GDM1 (cell line): Measurements from ENCODE around the gene PEX11A.

ENCODE experiments used
- DNase-seq: peaks from one replicate; lab custom pipeline; 2025; lab: John Stamatoyannopoulos, UW

PEX11A gene

GRCh38 chr15:89654847-89655805, 35.4 kb downstream of the PEX11A start, which contains the start of gene KIF7:
TSS of gene KIF7 (minus strand) at chr15:89655467. CDS start at chr15:89652930, 2,537 bp downstream.
- no peak for DNase-seq

GRCh38 chr15:89654301-89654761, 36.2 kb downstream of the PEX11A start:
- DNase-seq, result no peak

- DNase-seq, result no peak
Measured at GRCh38 chr15:89653578-89653977, 37.0 kb downstream of the PEX11A start.

DNA sequence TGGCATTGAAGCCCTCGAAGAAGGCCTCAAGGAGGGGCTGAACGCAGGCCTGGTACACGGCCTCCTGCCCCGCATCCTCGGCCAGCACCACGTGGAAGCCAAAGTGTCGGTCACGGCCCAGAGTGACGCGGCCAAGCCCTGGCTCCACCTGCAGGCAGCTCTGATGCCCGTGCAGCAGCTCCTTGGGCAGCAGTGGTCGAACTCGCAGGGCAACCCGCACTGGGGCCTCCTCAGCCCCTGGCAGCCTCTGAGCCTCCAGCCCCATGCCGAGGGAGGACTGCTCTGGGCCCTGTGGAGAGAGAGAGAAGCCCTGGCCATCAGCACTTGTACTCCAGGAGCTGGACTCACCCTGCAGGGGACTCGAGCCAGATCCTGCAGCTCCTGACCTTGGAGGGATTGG, 37.9 kb downstream of the PEX11A start:
- DNase-seq, result no peak

DNA sequence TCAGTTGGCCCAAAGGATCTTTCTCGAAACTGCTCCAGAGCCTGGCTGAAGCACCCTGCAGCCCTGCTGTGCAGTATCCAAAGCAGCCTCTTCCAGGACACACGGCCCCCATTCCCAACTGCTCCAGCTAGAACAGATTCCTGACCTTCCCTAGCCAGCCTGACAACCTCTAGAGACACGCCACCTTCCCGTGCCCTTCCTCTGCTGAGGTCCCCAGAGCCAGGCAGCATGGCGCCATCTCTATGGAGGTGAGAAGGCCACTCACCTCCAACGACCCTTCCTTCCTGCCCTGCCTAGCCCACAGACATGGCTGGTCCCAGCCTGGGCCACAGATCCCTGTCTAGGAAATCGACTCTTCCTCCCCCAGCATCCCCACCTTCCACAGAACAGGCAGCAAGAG, 38.4 kb downstream of the PEX11A start:
- no peak for DNase-seq

DNA sequence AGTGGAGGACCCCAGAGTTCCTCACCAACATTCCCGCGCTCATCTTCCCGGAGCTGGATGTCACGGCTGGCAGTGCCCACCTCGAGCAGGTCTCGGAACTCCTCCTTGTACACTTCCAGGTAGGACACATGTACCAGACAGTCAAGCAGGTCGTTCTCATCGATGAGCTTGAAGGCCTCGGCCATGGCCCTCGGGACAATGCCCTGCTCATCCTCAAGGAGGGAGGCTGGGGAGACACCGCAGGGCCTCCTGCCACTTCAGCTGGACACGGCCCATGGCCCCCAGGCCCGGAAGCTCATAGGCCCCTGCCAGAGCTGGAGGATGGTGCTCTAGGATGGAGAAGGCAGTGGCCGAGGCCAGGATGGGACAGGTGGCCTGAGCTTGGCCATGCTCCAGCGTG, 40.8 kb downstream of the PEX11A start:
- DNase-seq, result no peak

DNA sequence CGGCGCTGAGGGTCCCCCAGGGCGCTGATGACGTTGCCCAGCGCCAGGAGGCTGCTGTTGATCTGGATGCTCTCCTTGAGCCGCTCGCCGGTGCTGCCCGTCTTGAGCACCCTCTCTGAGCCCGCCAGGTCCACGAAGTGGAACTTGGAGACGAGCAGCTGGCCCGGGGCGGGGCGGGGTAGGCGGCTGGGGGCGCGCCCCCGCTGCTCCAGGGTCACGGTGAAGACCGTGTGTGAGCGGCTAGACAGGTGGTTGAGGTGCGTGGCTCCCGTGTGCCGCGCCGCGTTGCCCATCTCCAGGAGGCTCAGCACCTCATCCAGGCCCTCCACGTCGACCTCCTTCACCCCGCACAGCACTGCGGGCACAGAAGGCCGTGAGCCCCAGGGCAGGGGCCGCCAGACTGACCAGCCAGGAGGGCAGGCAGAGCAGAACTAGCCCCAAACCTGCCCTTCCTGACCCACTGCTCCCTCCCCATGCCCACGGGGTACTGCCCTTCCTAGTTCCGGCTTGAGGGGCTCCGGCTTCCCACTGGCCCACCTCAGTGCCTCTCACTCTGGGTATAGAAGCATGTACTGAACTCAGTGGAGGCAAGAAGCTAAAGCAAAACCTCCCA, 41.4 kb downstream of the PEX11A start:
- DNase-seq, result no peak

- no peak for DNase-seq
Measured at GRCh38 chr15:89648106-89649012, 42.2 kb downstream of the PEX11A start.

GRCh38 chr15:89647191-89647851, 43.2 kb downstream of the PEX11A start:
- DNase-seq, result no peak

DNA sequence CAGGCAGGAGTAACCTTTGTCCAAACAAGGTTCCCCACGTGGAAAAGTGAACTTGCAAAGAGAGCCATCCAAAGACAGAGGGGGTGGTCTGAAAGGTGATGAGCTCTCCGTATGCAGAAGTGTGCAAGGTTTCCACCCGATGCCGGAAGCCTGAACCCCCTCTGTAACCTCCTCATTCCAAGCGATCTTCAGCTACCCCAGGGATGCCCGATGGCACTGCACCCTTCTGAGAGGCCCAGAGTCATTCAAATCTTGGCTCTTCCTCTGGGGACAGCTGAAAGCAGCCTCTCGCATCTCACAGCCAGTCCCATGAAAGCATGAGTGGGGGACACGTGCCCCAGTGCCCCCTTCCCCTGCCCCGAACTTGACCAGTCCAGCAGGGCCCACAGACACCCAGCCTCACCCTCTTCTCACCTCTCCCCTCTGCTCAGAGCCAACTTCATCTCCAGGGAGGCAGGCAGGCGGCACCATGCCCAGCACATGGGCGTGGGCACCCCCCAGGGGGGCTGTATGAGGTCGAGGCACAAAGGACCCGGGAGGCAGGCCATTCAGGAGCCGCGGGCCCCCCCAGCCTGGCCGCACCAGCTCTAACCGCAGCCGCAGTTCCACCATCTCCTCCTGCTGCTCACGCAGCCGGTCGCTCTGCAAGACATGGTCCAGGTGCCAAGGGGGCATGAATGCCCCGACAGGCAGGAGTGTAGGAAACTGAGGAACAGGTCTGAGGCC, 44.0 kb downstream of the PEX11A start:
- DNase-seq, result no peak

- no peak for DNase-seq
Measured at GRCh38 chr15:89645680-89646079, 44.9 kb downstream of the PEX11A start.

- DNase-seq, result no peak
Measured at GRCh38 chr15:89642106-89642505, 48.4 kb downstream of the PEX11A start.

DNA sequence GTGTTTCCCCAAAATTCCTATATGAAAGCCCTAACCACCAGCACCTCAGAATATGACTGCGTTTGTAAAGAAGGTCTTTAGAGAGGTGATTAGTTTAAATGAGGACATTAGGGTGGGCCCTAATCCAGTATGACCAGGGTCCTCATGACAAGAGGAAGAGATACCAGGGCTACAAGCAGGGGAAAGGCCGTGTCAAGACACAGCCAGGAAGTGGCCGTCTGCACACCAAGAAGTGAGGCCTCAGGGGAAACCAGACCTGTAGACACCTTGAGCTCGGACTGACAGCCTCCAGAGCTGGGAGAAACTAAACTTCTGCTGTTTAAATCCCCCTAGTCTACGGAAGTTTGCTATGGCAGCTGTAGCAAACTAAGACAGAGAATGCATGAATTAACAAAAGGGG, 49.5 kb downstream of the PEX11A start:
- DNase-seq, result no peak

GRCh38 chr15:89640245-89640644, 50.3 kb downstream of the PEX11A start:
- DNase-seq, result no peak

GRCh38 chr15:89633585-89633984, 57.0 kb downstream of the PEX11A start:
- DNase-seq, result no peak

GRCh38 chr15:89632563-89633430, 57.8 kb downstream of the PEX11A start:
- DNase-seq, result no peak

GRCh38 chr15:89631902-89632264, 58.7 kb downstream of the PEX11A start:
- DNase-seq, result no peak
